Measurements from ENCODE around the gene VCY1B.
"Not testable (repeated sequence)": the region's sequence is repeated elsewhere in the genome, so short reads cannot be mapped to it uniquely, and the experiment has no call there.

The VCY1B gene

GRCh38 chrY:14055927-14056326 is at the start of gene VCY1B:
Gene VCY1B (plus strand): TSS chrY:14056227. CDS start chrY:14056290, 63 bp downstream.
- DNase-seq (ENCODE audit: low spot score): not testable (repeated sequence)

- DNase-seq (ENCODE audit: low spot score): not testable (repeated sequence)
These were observed 44.1 kb upstream of the VCY1B start for GRCh38 chrY:14011916-14012315.

- DNase-seq (ENCODE audit: low spot score): not testable (repeated sequence)
These were observed 25.6 kb upstream of the VCY1B start for GRCh38 chrY:14030395-14030794.

GRCh38 chrY:14085877-14086276 is 29.9 kb downstream of the VCY1B start:
- DNase-seq (ENCODE audit: low spot score): no peak

Measured in CD4-positive, alpha-beta T cell treated with Interleukin-6 at 100 ng/mL for 8 hours (primary cell).